Measurements from ENCODE around the gene AFAP1.

DNA sequence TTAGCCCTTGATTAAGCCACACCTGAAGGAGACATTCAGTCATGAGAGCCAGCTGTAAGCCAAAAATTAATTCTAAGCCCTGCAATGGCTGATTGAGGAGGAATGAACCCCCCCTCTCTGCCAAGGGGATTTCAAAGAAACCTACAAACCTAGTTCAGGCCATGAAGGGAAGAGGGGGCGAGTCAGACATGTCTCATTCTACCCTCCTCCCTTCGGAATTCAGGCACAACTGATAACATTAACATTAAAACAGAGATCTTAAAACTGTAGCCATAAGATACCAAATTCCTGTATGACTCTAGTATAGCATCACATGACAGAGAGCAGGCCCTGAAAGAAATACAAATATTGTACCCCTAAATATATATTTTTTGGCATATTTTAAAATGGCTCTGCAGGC, 40.4 kb upstream of the AFAP1 start:
- TF ChIP-seq FOXA1 (IDR thresholded peaks at IDR 0.05): no peak
- no peak for TF ChIP-seq SP1 (IDR thresholded peaks at IDR 0.05)
- no peak for TF ChIP-seq FOXK2 (IDR thresholded peaks at IDR 0.05)
- TF ChIP-seq TARDBP (IDR thresholded peaks at IDR 0.05): no peak
- TF ChIP-seq NFRKB (IDR thresholded peaks at IDR 0.05): no peak
- no peak for TF ChIP-seq SUZ12 (IDR thresholded peaks at IDR 0.05)
